Measurements from ENCODE around the gene ENAH.
A peak's percentile ranks its signal among the peaks of the same experiment; 100 is the strongest.

The ENAH gene

GRCh38 chr1:225460737-225461532, 192.0 kb downstream of the ENAH start:
- peaks cover 59% of the 10 kb centered on the region for H3K4me1 Mint-ChIP-seq
- DNase-seq (ENCODE audit: low spot score in 2 of 2) (peak; percentile 41 to 78), ATAC-seq (replicated peaks; ENCODE audit: extremely low read depth, poor library complexity, severe bottlenecking) (peak; percentile 94)
- H3K4me3 Mint-ChIP-seq, result peak overlapping the region; percentile 19
- H3K27me3 Mint-ChIP-seq, result no peaks in the 10 kb centered on the region
- H3K27ac Mint-ChIP-seq (ENCODE audit: low read depth), result peak overlapping the region; percentile 64
- peaks cover 6% of the 10 kb centered on the region for H3K36me3 Mint-ChIP-seq (ENCODE audit: insufficient read depth)
- no peaks in the 10 kb centered on the region for H3K9me3 Mint-ChIP-seq

- peaks cover 54% of the 10 kb centered on the region for H3K4me1 Mint-ChIP-seq
- H3K36me3 Mint-ChIP-seq (ENCODE audit: insufficient read depth), result peaks cover 6% of the 10 kb centered on the region
- DNase-seq (ENCODE audit: low spot score in 2 of 2), result peak in 1 of 2 donors; percentile 28
- H3K27me3 Mint-ChIP-seq, result no peaks in the 10 kb centered on the region
- peak; percentile 62 for ATAC-seq (replicated peaks; ENCODE audit: extremely low read depth, poor library complexity, severe bottlenecking)
- no peaks in the 10 kb centered on the region for H3K9me3 Mint-ChIP-seq
- peak overlapping the region; percentile 23 for H3K4me3 Mint-ChIP-seq
- peak overlapping the region; percentile 64 for H3K27ac Mint-ChIP-seq (ENCODE audit: low read depth)
These were observed 192.7 kb downstream of the ENAH start for GRCh38 chr1:225460021-225460736.

GRCh38 chr1:225458222-225458631, 194.7 kb downstream of the ENAH start:
- no peak overlapping the region for H3K27ac Mint-ChIP-seq (ENCODE audit: low read depth)
- no peaks in the 10 kb centered on the region for H3K27me3 Mint-ChIP-seq
- ATAC-seq (replicated peaks; ENCODE audit: extremely low read depth, poor library complexity, severe bottlenecking), result no peak
- H3K9me3 Mint-ChIP-seq, result no peaks in the 10 kb centered on the region
- H3K36me3 Mint-ChIP-seq (ENCODE audit: insufficient read depth), result peaks cover 4% of the 10 kb centered on the region
- peaks cover 62% of the 10 kb centered on the region for H3K4me1 Mint-ChIP-seq
- no peak overlapping the region for H3K4me3 Mint-ChIP-seq
- DNase-seq (ENCODE audit: low spot score in 2 of 2), result no peak

- H3K27ac Mint-ChIP-seq (ENCODE audit: low read depth), result peak overlapping the region; percentile 82
- DNase-seq (ENCODE audit: low spot score in 2 of 2), result peak in 1 of 2 donors; percentile 51
These were observed 198.2 kb downstream of the ENAH start for GRCh38 chr1:225454733-225455132.

GRCh38 chr1:225453797-225454648, 198.9 kb downstream of the ENAH start:
- H3K4me3 Mint-ChIP-seq, result peak overlapping the region; percentile 34
- no peaks in the 10 kb centered on the region for H3K27me3 Mint-ChIP-seq
- H3K9me3 Mint-ChIP-seq, result no peaks in the 10 kb centered on the region
- peaks cover 2% of the 10 kb centered on the region for H3K36me3 Mint-ChIP-seq (ENCODE audit: insufficient read depth)
- peaks cover 29% of the 10 kb centered on the region for H3K4me1 Mint-ChIP-seq
- no peak for DNase-seq (ENCODE audit: low spot score in 2 of 2)
- ATAC-seq (replicated peaks; ENCODE audit: extremely low read depth, poor library complexity, severe bottlenecking), result no peak
- peak overlapping the region; percentile 82 for H3K27ac Mint-ChIP-seq (ENCODE audit: low read depth)

More at GRCh38 chr1:225454733-225455132, 198.2 kb downstream of the ENAH start:
- Mint-ChIP-seq H3K4me1 (peaks cover 36% of the 10 kb centered on the region), H3K9me3 (no peaks in the 10 kb centered on the region), H3K36me3 (ENCODE audit: insufficient read depth) (peaks cover 3% of the 10 kb centered on the region), H3K4me3 (peak overlapping the region; percentile 28), H3K27me3 (no peaks in the 10 kb centered on the region)
- peak; percentile 99 for ATAC-seq (replicated peaks; ENCODE audit: extremely low read depth, poor library complexity, severe bottlenecking)

- H3K4me3 Mint-ChIP-seq, result no peak overlapping the region
- H3K4me1 Mint-ChIP-seq, result peaks cover 28% of the 10 kb centered on the region
- no peak for DNase-seq (ENCODE audit: low spot score in 2 of 2)
- ATAC-seq (replicated peaks; ENCODE audit: extremely low read depth, poor library complexity, severe bottlenecking), result no peak
- H3K27ac Mint-ChIP-seq (ENCODE audit: low read depth), result no peak overlapping the region
- H3K9me3 Mint-ChIP-seq, result no peaks in the 10 kb centered on the region
- no peaks in the 10 kb centered on the region for H3K27me3 Mint-ChIP-seq
- H3K36me3 Mint-ChIP-seq (ENCODE audit: insufficient read depth), result peaks cover 2% of the 10 kb centered on the region
These were observed 200.9 kb downstream of the ENAH start for GRCh38 chr1:225451840-225452515.

- Mint-ChIP-seq H3K4me3 (no peak overlapping the region), H3K27me3 (no peaks in the 10 kb centered on the region), H3K9me3 (no peaks in the 10 kb centered on the region), H3K4me1 (peaks cover 29% of the 10 kb centered on the region), H3K27ac (ENCODE audit: low read depth) (no peak overlapping the region), H3K36me3 (ENCODE audit: insufficient read depth) (peaks cover 2% of the 10 kb centered on the region)
- ATAC-seq (replicated peaks; ENCODE audit: extremely low read depth, poor library complexity, severe bottlenecking) (no peak), DNase-seq (ENCODE audit: low spot score in 2 of 2) (no peak)
These were observed 201.6 kb downstream of the ENAH start for GRCh38 chr1:225451340-225451739.

- Mint-ChIP-seq H3K36me3 (ENCODE audit: insufficient read depth) (peaks cover 2% of the 10 kb centered on the region), H3K4me1 (peaks cover 36% of the 10 kb centered on the region), H3K27ac (ENCODE audit: low read depth) (no peak overlapping the region), H3K4me3 (no peak overlapping the region), H3K27me3 (no peaks in the 10 kb centered on the region), H3K9me3 (no peaks in the 10 kb centered on the region)
- DNase-seq (ENCODE audit: low spot score in 2 of 2) (no peak), ATAC-seq (replicated peaks; ENCODE audit: extremely low read depth, poor library complexity, severe bottlenecking) (no peak)
These were observed 202.3 kb downstream of the ENAH start for GRCh38 chr1:225450491-225451191.

GRCh38 chr1:225449774-225450173, 203.1 kb downstream of the ENAH start:
- DNase-seq (ENCODE audit: low spot score in 2 of 2) (no peak), ATAC-seq (replicated peaks; ENCODE audit: extremely low read depth, poor library complexity, severe bottlenecking) (no peak)
- Mint-ChIP-seq H3K4me1 (peaks cover 38% of the 10 kb centered on the region), H3K27me3 (no peaks in the 10 kb centered on the region), H3K36me3 (ENCODE audit: insufficient read depth) (peaks cover 7% of the 10 kb centered on the region), H3K27ac (ENCODE audit: low read depth) (peak overlapping the region; percentile 23), H3K4me3 (no peak overlapping the region), H3K9me3 (no peaks in the 10 kb centered on the region)

- ATAC-seq (replicated peaks; ENCODE audit: extremely low read depth, poor library complexity, severe bottlenecking) (no peak), DNase-seq (ENCODE audit: low spot score in 2 of 2) (no peak)
- Mint-ChIP-seq H3K9me3 (no peaks in the 10 kb centered on the region), H3K27me3 (no peaks in the 10 kb centered on the region), H3K4me1 (peaks cover 38% of the 10 kb centered on the region), H3K4me3 (no peak overlapping the region), H3K36me3 (ENCODE audit: insufficient read depth) (peaks cover 10% of the 10 kb centered on the region), H3K27ac (ENCODE audit: low read depth) (peak overlapping the region; percentile 23)
These were observed 203.7 kb downstream of the ENAH start for GRCh38 chr1:225449261-225449660.

GRCh38 chr1:225448146-225448805, 204.6 kb downstream of the ENAH start:
- no peak overlapping the region for H3K4me3 Mint-ChIP-seq
- no peak for ATAC-seq (replicated peaks; ENCODE audit: extremely low read depth, poor library complexity, severe bottlenecking)
- peak overlapping the region; percentile 32 for H3K27ac Mint-ChIP-seq (ENCODE audit: low read depth)
- no peaks in the 10 kb centered on the region for H3K9me3 Mint-ChIP-seq
- H3K27me3 Mint-ChIP-seq, result no peaks in the 10 kb centered on the region
- DNase-seq (ENCODE audit: low spot score in 2 of 2), result no peak
- H3K36me3 Mint-ChIP-seq (ENCODE audit: insufficient read depth), result peaks cover 12% of the 10 kb centered on the region
- H3K4me1 Mint-ChIP-seq, result peaks cover 35% of the 10 kb centered on the region
